DMS114 treated with DMSO at 0.1 percent for 48 hours (cell line): Measurements from ENCODE around the gene ATP6V0C.

Experiments
- DNase-seq: peaks from one replicate; lab custom pipeline; 2025; ENCODE audit not compliant: unreplicated experiment; lab: John Stamatoyannopoulos, UW

Gene ATP6V0C

DNA sequence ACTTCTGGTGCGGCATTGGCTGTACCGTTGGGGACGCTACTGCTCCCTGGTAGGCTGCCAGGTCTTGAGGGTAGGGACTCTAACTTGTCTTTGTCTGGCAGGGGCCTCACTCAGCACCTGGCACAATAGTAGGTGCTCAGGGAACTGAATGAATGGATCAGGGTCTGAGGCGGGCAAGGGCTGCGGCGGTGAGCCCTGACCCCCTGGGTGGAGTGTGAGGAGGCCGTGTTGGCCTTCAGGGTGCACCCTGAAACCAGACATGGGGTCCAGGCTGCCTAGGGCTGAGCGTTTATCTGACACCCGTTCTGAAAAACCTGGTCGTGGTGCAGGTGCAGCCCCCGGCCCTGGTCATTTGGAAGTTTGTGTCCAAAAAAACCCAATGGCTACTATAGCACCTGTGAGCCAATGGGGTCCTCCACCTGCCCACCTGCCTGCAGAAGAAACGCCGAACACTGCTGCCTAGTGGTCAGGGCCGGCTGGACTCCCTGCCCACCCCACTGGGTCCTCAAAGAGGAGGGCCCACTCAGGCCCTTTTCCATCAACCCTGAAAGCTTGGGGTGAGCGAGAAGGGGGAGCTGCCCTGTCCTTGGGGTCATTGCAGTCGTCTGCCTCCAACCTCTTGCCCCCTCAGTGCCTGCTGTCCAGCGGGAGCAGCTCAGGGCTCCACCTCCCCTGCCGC lies 4.9 kb upstream of the ATP6V0C start:
- no peak for DNase-seq

DNA sequence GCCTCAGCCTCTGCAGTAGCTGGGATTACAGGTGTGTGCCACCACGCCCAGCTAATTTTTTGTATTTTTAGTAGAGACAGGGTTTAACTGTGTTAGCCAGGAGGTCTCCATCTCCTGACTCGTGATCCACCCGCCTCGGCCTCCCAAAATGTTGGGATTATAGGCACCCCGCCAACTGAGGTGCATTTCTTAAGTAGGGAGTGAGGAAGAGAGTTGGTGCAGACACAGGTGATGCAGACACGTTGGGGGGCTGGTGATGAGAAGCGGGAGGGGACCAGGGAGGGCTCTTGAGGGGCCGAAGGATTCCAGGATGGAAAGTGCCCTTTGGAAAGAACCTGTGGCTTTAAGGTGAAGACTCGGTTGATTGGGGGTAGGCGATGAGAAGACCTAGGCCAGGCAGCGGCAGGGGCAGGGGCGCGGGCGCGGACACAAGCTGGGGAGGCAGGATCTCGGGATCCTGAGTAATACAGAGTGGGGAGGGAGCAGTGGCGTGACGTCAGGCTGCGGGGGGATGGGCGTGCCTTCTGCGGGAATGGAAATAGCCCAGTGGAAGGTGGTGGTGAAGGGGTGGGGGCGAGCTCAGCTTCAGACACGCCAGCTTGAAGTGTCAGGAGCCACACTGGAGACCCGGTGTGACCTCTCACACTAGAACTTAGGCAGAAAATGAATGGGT lies 2.5 kb upstream of the ATP6V0C start:
- DNase-seq = no peak

DNA sequence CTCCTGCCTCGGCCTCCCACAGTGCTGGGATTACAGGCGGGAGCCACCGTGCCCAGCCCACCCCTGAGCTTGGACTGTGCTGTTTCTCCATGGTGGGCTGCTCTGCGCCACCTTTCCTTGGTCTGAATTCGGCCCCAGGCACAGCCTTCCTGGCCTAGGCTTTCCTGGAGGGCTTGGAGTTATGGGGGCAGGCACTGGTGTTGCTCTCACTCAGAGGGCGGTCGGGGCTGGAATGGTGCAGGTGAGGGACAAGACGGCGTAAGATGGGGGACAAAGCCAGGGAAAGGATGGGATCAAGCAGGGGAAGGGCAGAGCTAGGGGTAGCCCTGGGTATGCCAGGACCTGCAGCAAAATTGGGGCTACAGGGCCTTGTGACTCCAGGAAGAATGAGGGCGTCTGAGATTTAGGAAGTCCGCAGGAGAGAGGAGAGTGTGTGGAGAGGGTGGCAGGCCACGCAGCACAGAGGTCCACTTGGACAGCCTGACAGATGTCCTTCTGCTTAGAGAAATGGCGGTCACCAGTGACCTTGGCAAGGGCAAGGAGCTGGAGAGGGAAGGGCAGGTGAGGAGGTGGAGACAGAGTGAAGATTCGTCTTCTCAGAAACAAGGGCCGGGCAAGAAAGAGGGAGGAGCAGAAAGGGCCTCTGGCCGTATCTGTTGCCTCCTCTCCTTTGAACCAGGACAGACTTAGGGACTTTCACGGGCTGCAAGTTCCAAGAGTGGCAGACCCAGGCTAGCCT lies 1.6 kb upstream of the ATP6V0C start:
- DNase-seq = no peak

DNA sequence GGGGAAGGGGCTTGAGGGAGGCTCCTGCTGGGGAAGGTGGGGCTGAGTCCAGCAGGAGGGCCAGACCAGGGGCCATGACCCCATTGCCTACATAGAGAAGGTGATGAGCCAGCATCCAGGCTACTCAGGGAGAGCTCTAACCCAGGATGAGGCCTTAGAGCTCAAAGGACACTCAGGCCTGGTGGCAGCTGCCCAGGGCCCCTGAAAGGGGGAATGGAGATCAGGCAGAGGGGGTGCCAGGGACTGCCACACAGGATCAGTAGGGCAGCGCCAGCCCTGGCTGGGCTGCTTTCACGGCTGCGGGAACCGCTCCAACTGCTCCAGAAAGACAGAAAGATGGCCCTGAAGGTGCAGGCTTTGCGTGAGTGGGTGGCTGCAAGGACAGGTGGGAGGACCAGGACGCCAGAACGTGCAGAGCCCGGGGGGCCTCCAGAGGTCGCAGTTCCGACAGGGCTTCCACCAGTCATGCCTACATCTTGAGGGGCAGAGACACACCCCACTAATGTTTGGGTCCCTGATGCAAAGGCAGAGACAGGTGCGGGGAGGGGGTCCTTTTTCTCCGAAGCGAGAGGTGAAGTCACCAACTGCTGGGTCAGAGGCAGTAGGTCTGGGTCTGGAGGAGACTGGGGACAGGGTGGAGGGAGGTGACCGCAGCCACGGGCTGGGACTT lies 882 bp upstream of the ATP6V0C start:
- no peak for DNase-seq

DNA sequence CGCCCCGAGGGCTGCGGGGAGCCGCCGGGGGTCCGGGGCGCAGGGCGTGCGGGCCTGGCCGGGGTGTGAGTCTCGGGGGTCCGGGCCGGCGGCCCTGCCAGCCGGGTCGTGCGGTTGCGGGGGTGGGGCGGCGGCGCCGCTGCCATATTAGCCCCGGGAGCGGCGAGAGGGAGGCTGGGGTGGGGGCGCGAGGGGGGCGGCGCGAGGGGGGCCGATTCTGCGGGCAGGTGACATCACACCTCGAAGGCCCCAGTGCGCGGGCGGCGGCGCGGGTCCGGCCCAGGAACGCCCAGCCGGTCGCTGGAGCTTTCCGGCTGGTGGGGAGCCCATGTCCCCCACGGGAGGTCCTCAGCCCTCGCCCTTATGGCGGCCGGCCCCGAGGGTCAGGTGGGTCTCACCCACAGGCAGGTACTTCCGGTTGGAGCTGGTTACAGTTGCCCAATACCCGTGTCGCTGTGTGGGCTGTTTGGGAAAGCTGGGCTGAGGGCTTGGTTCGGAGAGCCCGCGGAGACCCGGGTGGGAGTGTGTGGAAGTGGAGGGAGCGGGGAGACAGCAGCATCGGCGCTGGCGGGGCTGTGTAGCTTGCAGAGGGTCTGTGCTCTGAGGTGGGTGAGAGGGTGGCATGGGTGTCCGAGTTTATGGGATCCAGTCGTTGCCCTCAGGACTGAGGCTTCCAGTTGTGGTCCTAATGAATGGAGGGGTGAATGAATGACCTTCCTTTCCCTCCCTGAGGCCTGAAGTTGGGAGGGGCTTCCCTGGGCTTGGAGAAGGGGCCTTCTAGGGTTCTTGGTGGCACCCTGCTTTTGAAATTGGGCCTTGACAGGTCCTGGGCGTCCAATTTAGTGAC lies 804 bp downstream of the ATP6V0C start:
- DNase-seq = no peak

DNA sequence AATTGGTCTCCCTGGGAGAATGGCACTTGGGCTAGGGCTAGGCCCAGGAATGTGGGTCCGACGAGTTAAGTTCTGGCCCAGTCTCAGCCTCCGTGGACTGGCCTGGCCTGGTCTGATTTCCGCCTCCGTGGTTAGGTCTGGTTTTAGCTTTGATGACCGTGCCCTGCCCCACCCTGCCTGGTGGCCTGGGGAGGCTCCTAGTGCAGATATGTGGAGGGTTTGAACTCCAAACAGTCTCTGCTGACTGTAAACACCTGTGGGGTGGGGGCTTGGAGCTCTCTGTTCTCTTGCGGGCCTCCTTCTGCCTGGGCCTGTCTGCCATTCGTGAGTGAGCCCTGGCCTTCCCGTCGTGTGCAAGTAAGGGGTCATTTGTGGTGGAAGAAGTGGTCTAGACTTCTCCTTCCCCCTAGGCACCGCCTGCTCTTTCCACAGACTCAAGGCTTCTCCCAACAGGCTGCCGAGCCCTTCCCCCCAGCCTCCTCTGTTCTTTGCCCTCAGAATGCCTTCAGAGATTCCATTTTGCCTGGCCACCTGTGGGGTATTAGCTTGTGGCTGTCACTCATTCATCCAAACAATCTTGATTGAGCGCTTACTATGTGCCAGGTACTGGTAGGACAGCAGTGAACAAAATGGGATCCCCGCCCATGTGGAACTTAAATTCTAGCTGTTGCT lies 1.6 kb downstream of the ATP6V0C start:
- DNase-seq = no peak

DNA sequence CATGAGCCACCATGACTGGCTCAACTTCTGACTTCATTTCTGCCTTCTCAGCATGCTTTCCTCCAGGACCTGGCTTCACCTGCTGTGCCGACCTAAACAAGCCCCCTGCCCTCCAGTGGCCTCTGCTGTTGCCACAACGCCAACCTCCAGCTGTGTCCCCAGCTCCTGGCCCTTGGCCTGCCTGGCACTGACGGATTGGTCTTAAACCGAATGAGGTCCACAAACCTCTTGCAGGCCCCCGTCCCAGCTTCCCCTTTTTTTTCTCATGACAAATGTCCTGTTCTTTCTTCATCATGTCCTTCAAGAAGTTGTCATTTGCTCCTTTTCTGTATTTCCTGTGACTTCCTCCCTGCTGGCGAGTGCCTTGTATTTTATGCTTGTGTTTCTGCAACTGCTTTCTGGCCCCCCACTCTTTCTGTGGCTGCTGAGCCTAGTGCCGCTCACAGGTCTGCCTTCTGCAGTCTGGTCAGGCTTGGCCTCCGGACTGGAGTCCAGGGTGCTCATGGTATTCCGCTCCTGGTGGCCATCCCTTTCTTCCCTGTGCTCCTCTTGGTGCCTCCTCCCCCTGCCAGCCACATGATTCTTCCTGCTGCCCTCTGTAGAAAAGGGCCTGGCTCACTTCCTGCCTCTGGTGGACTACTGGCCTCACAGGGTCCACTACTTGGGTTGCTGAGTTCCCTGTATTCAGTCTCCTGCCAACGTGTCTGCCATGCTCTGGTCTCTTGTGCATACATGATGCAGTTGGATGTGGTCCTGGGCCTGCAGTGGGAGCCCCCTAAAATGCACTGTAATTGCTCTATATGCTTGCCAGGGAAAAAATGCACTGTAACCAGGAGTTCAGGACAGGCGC lies 2.9 kb downstream of the ATP6V0C start:
- no peak for DNase-seq

DNA sequence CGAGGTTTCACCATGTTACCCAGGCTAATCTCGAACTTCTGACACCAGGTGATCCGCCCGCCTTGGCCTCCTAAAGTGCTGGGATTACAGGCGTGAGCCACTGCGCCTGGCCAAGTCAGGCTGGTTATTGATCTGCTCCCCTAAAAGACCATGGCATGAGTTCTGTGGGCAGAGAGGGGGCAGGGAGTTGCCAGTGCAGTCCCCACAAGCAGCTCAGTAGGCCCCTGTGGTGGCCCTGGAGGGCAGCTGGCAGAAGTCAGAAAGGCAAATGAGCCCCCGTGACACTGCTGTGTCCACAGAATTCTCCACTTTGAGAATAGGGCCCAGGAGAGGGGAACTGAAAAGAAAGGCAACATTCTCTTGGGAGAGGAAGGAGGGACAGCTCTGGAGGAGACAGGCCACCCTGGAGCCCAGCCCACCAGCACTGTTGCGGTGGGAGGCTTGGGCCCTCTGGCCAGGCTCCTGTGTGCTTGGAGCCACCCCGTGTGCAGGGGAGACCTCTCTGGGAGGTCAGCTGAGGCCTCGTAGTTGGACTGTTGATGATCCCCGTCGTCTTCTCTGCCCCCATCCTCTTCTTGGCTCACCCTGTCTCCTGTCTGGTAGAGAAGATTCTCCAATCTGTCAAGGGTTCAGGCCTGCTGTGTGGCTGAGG lies 4.3 kb downstream of the ATP6V0C start:
- DNase-seq = no peak

DNA sequence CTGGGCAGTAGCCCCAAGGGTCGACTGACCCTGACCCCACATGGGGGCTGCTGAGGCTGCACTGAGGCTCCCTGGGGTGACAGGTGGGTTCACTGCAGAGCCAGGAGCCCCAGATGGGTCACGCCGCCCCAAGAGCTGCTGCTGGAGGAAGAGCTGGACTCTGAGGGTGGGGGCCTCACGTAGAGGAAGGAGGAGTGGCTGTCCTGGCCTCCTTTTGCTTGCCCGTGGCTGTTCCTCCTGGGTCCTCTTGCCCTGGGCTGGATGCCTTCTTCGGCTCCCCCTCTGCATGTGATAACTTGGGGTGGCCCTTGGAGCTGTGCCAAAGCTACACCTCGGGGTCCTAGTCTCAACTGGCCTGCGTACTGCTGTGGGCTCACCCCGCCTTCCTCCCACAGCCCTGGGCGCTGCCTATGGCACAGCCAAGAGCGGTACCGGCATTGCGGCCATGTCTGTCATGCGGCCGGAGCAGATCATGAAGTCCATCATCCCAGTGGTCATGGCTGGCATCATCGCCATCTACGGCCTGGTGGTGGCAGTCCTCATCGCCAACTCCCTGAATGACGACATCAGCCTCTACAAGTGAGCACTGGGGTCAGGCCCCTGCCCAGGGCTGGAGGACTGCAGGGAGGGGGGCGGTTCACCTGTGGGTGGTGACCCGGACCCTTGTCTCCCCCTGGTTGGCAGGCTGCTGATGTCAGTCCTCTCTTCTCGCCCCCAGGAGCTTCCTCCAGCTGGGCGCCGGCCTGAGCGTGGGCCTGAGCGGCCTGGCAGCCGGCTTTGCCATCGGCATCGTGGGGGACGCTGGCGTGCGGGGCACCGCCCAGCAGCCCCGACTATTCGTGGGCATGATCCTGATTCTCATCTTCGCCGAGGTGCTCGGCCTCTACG lies 5.3 kb downstream of the ATP6V0C start:
- DNase-seq = no peak

DNA sequence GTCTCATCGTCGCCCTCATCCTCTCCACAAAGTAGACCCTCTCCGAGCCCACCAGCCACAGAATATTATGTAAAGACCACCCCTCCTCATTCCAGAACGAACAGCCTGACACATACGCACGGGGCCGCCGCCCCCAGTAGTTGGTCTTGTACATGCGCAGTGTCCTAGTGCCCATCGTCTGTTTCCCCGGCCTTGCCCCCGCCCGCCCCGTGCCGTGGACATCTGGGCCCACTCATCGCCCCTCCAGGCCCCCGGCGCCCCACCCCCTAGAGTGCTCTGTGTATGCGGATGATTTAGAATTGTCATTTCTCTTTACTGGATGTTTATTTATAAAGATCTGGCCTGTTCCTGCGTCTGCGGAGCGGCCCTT lies 5.9 kb downstream of the ATP6V0C start:
- no peak for DNase-seq

DNA sequence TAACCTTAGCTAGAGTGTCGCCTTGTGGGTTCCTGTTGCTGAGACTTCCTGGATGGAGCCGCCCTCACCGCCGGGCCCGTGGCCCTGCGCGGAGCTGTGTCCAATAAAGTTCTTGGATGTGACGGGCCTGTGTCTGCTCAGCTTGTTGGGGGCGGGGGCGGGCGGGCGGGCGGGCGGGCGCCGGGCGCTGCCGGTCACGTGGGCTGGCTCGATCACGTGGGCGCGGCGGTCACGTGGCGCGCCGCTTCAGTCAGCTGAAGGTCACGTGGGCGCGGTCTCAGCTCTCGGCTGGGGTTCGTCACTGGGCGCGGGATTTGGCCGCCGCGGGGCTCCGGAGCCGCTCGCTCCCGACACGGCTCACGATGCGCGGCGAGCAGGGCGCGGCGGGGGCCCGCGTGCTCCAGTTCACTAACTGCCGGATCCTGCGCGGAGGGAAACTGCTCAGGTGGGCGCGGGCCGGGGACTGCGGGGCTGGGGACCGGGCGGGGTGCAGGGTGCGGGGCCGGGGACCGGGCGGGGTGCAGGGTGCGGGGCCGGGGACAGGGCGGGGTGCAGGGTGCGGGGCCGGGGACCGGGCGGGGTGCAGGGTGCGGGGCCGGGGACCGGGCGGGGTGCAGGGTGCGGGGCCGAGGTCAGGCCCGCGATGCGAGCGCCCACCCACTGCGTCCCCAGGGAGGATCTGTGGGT lies 6.5 kb downstream of the ATP6V0C start, which contains the start of gene AMDHD2:
Gene AMDHD2 (plus strand): TSS at position 275 of the 687 bp plus-strand sequence. CDS start 88 bp downstream, at position 363.
- DNase-seq = peak; percentile 70

DNA sequence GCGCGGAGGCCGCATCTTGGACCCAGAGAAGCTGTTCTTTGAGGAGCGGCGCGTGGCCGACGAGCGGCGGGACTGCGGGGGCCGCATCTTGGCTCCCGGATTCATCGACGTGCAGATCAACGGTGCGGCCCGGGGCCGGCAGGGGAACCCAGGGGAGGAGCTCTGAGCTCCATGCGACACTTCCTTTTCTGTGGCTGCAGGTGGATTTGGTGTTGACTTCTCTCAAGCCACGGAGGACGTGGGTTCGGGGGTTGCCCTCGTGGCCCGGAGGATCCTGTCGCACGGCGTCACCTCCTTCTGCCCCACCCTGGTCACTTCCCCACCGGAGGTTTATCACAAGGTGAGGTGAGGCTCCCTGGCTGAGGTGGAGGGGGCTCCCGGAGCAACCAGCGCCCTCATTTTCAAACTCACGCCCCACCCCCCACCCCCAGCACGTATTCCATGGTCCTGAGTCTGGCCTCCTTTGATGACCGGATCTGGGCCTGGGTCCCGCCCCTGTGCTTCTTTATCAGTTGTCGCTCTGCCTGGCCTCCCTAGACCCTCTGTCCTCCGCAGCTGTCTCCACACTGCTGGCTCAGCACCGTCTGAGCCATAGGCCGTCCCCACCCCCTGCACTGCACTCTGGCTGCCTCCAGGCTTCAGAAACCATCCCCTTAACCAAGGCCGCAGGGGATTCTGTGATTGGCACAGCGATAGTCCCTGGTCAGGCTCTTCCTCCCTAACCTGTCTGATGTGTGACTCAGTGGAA lies 7.2 kb downstream of the ATP6V0C start:
- DNase-seq = no peak

DNA sequence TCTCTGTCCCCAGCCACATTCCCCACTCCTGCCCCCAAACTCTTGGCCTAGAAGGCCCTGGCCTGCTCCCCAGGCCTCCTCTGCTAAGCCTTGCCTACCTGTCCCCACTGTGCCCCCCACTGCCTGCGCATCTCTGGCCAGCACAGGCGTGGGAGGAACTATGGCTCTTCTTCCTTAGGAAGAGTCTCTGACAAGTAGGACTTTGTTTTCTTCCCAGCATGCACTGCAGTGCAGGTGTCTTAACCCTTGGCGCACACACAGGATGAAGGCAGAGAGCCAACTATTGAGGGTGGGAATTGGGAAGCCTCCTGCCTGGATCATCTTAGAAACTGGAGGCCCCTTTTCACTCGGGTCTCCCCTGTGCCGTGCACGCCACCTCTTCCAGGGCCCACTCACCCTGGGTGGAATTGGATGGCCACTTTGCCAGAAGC lies 10.1 kb downstream of the ATP6V0C start:
- DNase-seq = no peak

DNA sequence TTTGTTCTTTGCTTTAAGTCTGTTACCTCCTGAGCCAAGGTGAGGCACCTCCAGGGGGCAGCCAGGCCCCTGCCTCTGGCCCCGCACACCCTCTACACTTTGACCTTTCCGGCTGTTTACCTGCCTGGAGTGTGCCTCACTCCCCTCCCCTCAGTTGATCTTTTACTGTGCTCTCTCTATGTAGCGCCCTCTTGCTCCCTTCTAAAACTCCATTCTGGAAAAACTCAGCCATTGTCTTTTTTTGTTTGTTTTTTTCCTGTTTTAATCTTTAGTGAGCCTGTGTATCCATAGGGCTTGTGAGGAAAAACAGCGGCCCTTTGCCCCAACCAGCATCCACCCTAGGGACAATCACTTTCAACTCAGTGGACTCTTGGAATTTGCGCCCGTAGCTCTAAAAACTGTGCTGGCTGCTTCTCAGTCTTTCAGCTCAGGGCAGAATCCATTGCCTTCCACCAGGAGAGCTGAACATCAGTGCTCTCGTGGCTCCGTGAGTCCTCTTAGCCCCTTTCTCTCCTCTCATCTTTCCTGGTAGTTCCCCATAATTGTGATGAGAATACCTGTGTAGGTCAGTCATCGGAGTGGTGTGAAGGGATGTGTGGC lies 10.7 kb downstream of the ATP6V0C start:
- no peak for DNase-seq

DNA sequence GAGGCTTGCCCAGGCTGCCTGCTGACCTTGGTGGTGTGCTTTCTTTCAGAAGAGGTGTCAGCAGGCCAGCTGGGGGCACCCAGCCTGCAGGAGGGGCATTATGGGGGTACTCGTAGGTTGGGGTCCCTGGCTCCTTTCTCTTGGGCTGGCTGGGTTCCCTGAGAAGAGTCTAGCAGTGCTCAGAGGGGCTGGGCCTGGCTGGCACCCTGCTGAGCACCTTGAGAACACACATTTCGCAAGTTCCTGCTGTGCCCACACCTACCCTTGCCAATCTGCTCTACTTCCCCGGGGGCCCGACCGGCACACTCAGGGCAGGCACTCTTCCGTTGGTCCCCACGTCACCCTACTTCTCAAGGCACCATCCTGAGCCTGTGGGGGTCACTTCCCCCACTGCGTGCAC lies 12.4 kb downstream of the ATP6V0C start:
- no peak for DNase-seq
